SK-N-SH (cell line): ENCODE measurements around the gene SLC34A3. TPM values are rescaled to one million over a fixed set of nuclear protein-coding genes. Genes with fewer than 3 reads are reported as not detected.

Experiments
- CTCF ChIA-PET: fragments of 300-600, 350-600 bp; formaldehyde crosslinking; extraction: SDS; loops from one replicate; lab custom pipeline; 2021; lab: Yijun Ruan, JAX
- POLR2A ChIA-PET: fragments of 350-600 bp; sonication (Branson Sonifier 250); formaldehyde crosslinking; extraction: SDS; loops from one replicate; lab custom pipeline; 2020; ENCODE audit warnings: antibody characterized with exemption, inconsistent platforms; lab: Yijun Ruan, JAX
- DNase-seq: peaks from one replicate; pipeline ENCODE4 v3.0.0; 2012
- H2AFZ ChIP-seq: fragments of 200-600 bp; sonication (generic); 2 replicates; pipeline ENCODE4 v1.8.1; 2016; ENCODE audit warnings: antibody characterized with exemption, mild to moderate bottlenecking, low read depth
- H3F3A ChIP-seq: fragments of 200-600 bp; sonication (generic); replicated peaks from 2 replicates; pipeline ENCODE3; 2016; ENCODE audit warnings: antibody characterized with exemption, mild to moderate bottlenecking; ENCODE audit not compliant: insufficient read depth
- H3K27ac ChIP-seq, 2 experiments: fragments of 200-500 bp in 1 of 2; fragments of 200-600 bp in 1 of 2; sonication (Bioruptor generic) in 1 of 2; sonication (generic), shearing (Covaris generic) in 1 of 2; 2 replicates each; pipeline versions ENCODE4 v1.5.1 to v1.6.1; 2014 to 2016; ENCODE audit warnings: low read depth in 2 of 2, inconsistent platforms in 1 of 2, low read length in 1 of 2, mild to moderate bottlenecking in 1 of 2, mixed read lengths in 1 of 2
- H3K27me3 ChIP-seq: fragments of 200-600 bp; sonication (generic), shearing (Covaris generic); 2 replicates; pipeline ENCODE4 v1.6.1; 2016; ENCODE audit warnings: mixed run types; ENCODE audit not compliant: insufficient read depth
- H3K36me3 ChIP-seq, 2 experiments: fragments of 200-500 bp in 1 of 2; fragments of 200-600 bp in 1 of 2; sonication (Bioruptor generic) in 1 of 2; sonication (generic) in 1 of 2; replicated peaks in 1 of 2; 2 replicates each; pipeline versions ENCODE3 to v1.5.1; 2014 to 2016; ENCODE audit warnings: low read length in 1 of 2, mild to moderate bottlenecking in 1 of 2; ENCODE audit not compliant: insufficient read depth in 2 of 2, control insufficient read depth in 1 of 2
- H3K4me1 ChIP-seq, 2 experiments: fragments of 200-500 bp in 1 of 2; fragments of 200-600 bp in 1 of 2; sonication (Bioruptor generic) in 1 of 2; sonication (generic), shearing (Covaris generic) in 1 of 2; 2 replicates each; pipeline versions ENCODE4 v1.5.1 to v1.6.1; 2014 to 2016; ENCODE audit warnings: low read depth in 1 of 2, low read length in 1 of 2, mixed run types in 1 of 2; ENCODE audit not compliant: insufficient read depth in 2 of 2, control insufficient read depth in 1 of 2
- H3K4me2 ChIP-seq: fragments of 200-600 bp; sonication (generic), shearing (Covaris generic); 2 replicates; pipeline ENCODE4 v1.6.1; 2017; ENCODE audit warnings: mixed run types
- H3K4me3 ChIP-seq, 2 experiments: fragments of 200-500 bp in 1 of 2; fragments of 200-600 bp in 1 of 2; sonication (Bioruptor generic) in 1 of 2; sonication (generic), shearing (Covaris generic) in 1 of 2; 2 replicates each; pipeline versions ENCODE4 v1.5.1 to v1.8.1; 2014 to 2016; ENCODE audit warnings: low read depth in 2 of 2, inconsistent platforms in 1 of 2, low read length in 1 of 2, mild to moderate bottlenecking in 1 of 2, mixed read lengths in 1 of 2, moderate library complexity in 1 of 2
- H3K79me2 ChIP-seq: fragments of 200-600 bp; sonication (generic); 2 replicates; pipeline ENCODE4 v1.8.1; 2017; ENCODE audit warnings: mild to moderate bottlenecking; ENCODE audit not compliant: insufficient read depth
- H3K9ac ChIP-seq: fragments of 200-600 bp; sonication (generic); 2 replicates; pipeline ENCODE4 v1.6.1; 2017; ENCODE audit warnings: mixed run types
- H3K9me2 ChIP-seq: fragments of 200-600 bp; sonication (generic); 2 replicates; pipeline ENCODE4 v1.6.1; 2017; ENCODE audit warnings: mixed run types
- H3K9me3 ChIP-seq: fragments of 200-600 bp; sonication (generic); 2 replicates; pipeline ENCODE4 v1.6.1; 2017; ENCODE audit warnings: mixed run types, mild to moderate bottlenecking, moderate library complexity
- H4K20me1 ChIP-seq: fragments of 200-600 bp; sonication (generic); 2 replicates; pipeline ENCODE4 v1.6.1; 2017; ENCODE audit warnings: mild to moderate bottlenecking, mixed run types; ENCODE audit not compliant: insufficient read depth
- CTCF ChIP-seq: fragments of 200-600 bp; sonication (generic); IDR thresholded peaks from 2 replicates; pipeline ENCODE4 v1.6.1; 2017; ENCODE audit warnings: antibody characterized with exemption, mild to moderate bottlenecking, moderate library complexity
- EP300 ChIP-seq, 2 experiments: IDR thresholded peaks; 2 replicates each; pipeline versions ENCODE4 v1.4.0 to v1.6.1; 2012; ENCODE audit warnings: borderline replicate concordance in 1 of 2, low read depth in 1 of 2, low read length in 1 of 2
- FOXJ3 ChIP-seq: sonication (generic); formaldehyde crosslinking; IDR thresholded peaks from 2 replicates; pipeline ENCODE4 v1.5.1; 2020; ENCODE audit warnings: mild to moderate bottlenecking, missing genetic modification reagents
- GATA2 ChIP-seq: sonication (generic); formaldehyde crosslinking; IDR thresholded peaks from 2 replicates; pipeline ENCODE4 v1.5.0; 2020; ENCODE audit warnings: mild to moderate bottlenecking, missing genetic modification reagents
- MAX ChIP-seq: IDR thresholded peaks from 2 replicates; pipeline ENCODE4 v1.4.0; 2012; ENCODE audit warnings: low read depth
- MXI1 ChIP-seq: IDR thresholded peaks from 2 replicates; pipeline ENCODE4 v1.6.1; 2012; ENCODE audit warnings: mild to moderate bottlenecking, low read depth, low read length, improper control_type of control experiment
- PBX3 ChIP-seq: IDR thresholded peaks from 2 replicates; pipeline ENCODE4; 2012
- POLR2AphosphoS5 ChIP-seq: IDR thresholded peaks from 2 replicates; pipeline ENCODE4 v1.6.1; 2012; ENCODE audit warnings: low read depth, low read length
- RAD21 ChIP-seq: IDR thresholded peaks from 2 replicates; pipeline ENCODE4 v1.6.1; 2012; ENCODE audit warnings: mild to moderate bottlenecking, low read length
- RFX5 ChIP-seq: IDR thresholded peaks from 2 replicates; pipeline ENCODE4 v1.6.1; 2012; ENCODE audit warnings: mild to moderate bottlenecking, improper control_type of control experiment, low read length
- TEAD4 ChIP-seq: IDR thresholded peaks from 2 replicates; pipeline ENCODE4 v1.4.0; 2012; ENCODE audit warnings: mild to moderate bottlenecking, borderline replicate concordance; ENCODE audit not compliant: insufficient read depth
- USF2 ChIP-seq: fragments of 150-350 bp; IDR thresholded peaks from 2 replicates; pipeline ENCODE4 v1.6.1; 2017; ENCODE audit warnings: antibody characterized with exemption, low read length, low read depth, borderline replicate concordance
- YY1 ChIP-seq: IDR thresholded peaks from 2 replicates; pipeline ENCODE4 v1.4.0; 2012; ENCODE audit warnings: low read depth, mild to moderate bottlenecking
- WGBS: methylation state at CpG from one replicate; pipeline ENCODE4 v1.1.6; 2017; ENCODE audit warnings: low lambda C conversion rate; 5-methylcytosine and 5-hydroxymethylcytosine counted together
- polyA plus RNA-seq, 3 experiments: library from polyadenylated mRNA; depleted of rRNA; stranded (reverse); fragments of >200 nt; gene quantifications; 2 replicates each; pipeline ENCODE4 v1.2.3, GENCODE V29; 2012

Gene SLC34A3
- polyA plus RNA-seq, 1 of the 3 experiments (the other 2 are of a cell fraction) = not detected

GRCh38 chr9:137218754-137219271 lies 11.9 kb upstream of the SLC34A3 start:
- Histone ChIP-seq H3K9me3 (no peaks in the 10 kb centered on the region), H2AFZ (no peak overlapping the region), H3K4me2 (0 out of 2 replicates have a peak overlapping the region, but pooled peaks have one; percentile 24), H3K9ac (no peak overlapping the region), H3K36me3 (peaks cover 0 to 11% of the 10 kb centered on the region in 2 experiments), H3K4me3 (no peak overlapping the region), H3F3A (no peaks in the 10 kb centered on the region), H3K79me2 (no peaks in the 10 kb centered on the region), H4K20me1 (no peaks in the 10 kb centered on the region), H3K4me1 (peaks cover 5 to 6% of the 10 kb centered on the region in 2 experiments; a peak in 1 of 4 replicates), H3K27ac (no peak overlapping the region; a peak in 1 of 4 replicates), H3K27me3 (no peaks in the 10 kb centered on the region), H3K9me2 (no peaks in the 10 kb centered on the region)
- ChIA-PET CTCF (interaction anchor here (0.9 to 1.1 kb wide), 4 partner anchors 9 to 491 kb away, joined by 3 to 6 read pairs (median 4); partner anchors contain the start of gene RNF224), POLR2A (interaction anchor here (0.8 to 1.9 kb wide), 2 partner anchors 9 to 11 kb away, joined by 3 to 4 read pairs; no protein-coding TSS in a partner anchor)
- TF ChIP-seq MXI1 (no peak), POLR2AphosphoS5 (peak; percentile 32; the same call in 1 of the 2 replicates)
- DNase-seq = no peak
- WGBS = 60% methylated on average over 3 of the region's 12 CpGs

- H3F3A ChIP-seq = no peaks in the 10 kb centered on the region
- H3K9me3 ChIP-seq = no peaks in the 10 kb centered on the region
- WGBS = 96% methylated on average over 9 of the region's 10 CpGs
- H3K27me3 ChIP-seq = no peaks in the 10 kb centered on the region
- H3K79me2 ChIP-seq = no peaks in the 10 kb centered on the region
- no peak overlapping the region for H3K27ac ChIP-seq
- no peaks in the 10 kb centered on the region for H4K20me1 ChIP-seq
- no peaks in the 10 kb centered on the region for H3K9me2 ChIP-seq
- no peak for DNase-seq
- no peak overlapping the region for H3K4me3 ChIP-seq
- TF ChIP-seq TEAD4 = no peak
- CTCF ChIA-PET = interaction anchor here (0.9 to 1.1 kb wide), 2 partner anchors 17 kb away, joined by 3 to 6 read pairs; no protein-coding TSS in a partner anchor
- H3K9ac ChIP-seq = no peak overlapping the region
- H3K4me2 ChIP-seq = no peak overlapping the region
- H2AFZ ChIP-seq = no peak overlapping the region
- POLR2A ChIA-PET = interaction anchor here (1.1 to 1.9 kb wide), 2 partner anchors 12 to 19 kb away, joined by 3 to 4 read pairs; no protein-coding TSS in a partner anchor
- peaks cover 5 to 12% of the 10 kb centered on the region in 2 experiments; a peak in 1 of 4 replicates for H3K4me1 ChIP-seq
- H3K36me3 ChIP-seq = peaks cover 0 to 6% of the 10 kb centered on the region in 2 experiments
Measured at GRCh38 chr9:137219757-137220316, 10.9 kb upstream of the SLC34A3 start.

- Histone ChIP-seq H3K79me2 (no peaks in the 10 kb centered on the region), H3K4me2 (no peak overlapping the region), H3K27ac (no peak overlapping the region), H3K9ac (no peak overlapping the region), H3K36me3 (peaks cover 0 to 6% of the 10 kb centered on the region in 2 experiments), H3K4me3 (no peak overlapping the region), H2AFZ (no peak overlapping the region), H3K9me3 (no peaks in the 10 kb centered on the region), H4K20me1 (no peaks in the 10 kb centered on the region), H3K27me3 (no peaks in the 10 kb centered on the region), H3K4me1 (peaks cover 5 to 17% of the 10 kb centered on the region in 2 experiments; a peak in 1 of 4 replicates), H3K9me2 (no peaks in the 10 kb centered on the region), H3F3A (no peaks in the 10 kb centered on the region)
- WGBS = 95% methylated on average over 28 of the region's 52 CpGs
- POLR2A ChIA-PET = interaction anchor here (1.1 kb wide), 1 partner anchor 19 kb away, joined by 3 read pairs; no protein-coding TSS in a partner anchor
- CTCF ChIA-PET = interaction anchor here (0.9 to 1.5 kb wide), 3 partner anchors 16 to 102 kb away, joined by 3 read pairs; no protein-coding TSS in a partner anchor
- no peak for DNase-seq
- TF ChIP-seq RFX5 = no peak
- no peak for TF ChIP-seq RAD21
- no peak for TF ChIP-seq GATA2 (CRISPR knock-in tag)
- TF ChIP-seq PBX3 = no peak
- no peak for TF ChIP-seq EP300 (IDR thresholded peaks at IDR 0.05; ENCODE audit: borderline replicate concordance in 1 of 2, low read depth in 1 of 2, low read length in 1 of 2)
- TF ChIP-seq YY1 = no peak
- TF ChIP-seq FOXJ3 = no peak
- no peak for TF ChIP-seq CTCF
- TF ChIP-seq USF2 = no peak
- no peak for TF ChIP-seq MAX
Measured at GRCh38 chr9:137220317-137221094, 10.2 kb upstream of the SLC34A3 start.
